Liver (tissue), 9 donors: Measurements from ENCODE around the gene KLK15. TPM values are rescaled to one million over a fixed set of nuclear protein-coding genes. Genes with fewer than 3 reads are reported as not detected.

ENCODE experiments used
- DNase-seq: peaks from one replicate; pipeline ENCODE4 v3.0.0-alpha.2; 2017; ENCODE audit warnings: low spot score
- H3K27ac ChIP-seq, 2 donors: one replicate each; pipeline ENCODE4 v1.7.0; 2013; ENCODE audit warnings: inconsistent platforms in 2 of 2, low read length in 2 of 2, control low read depth in 1 of 2, low read depth in 1 of 2, mild to moderate bottlenecking in 1 of 2
- H3K27me3 ChIP-seq, 4 donors: one replicate each; pipeline versions ENCODE4 v1.6.1 to v1.7.0; 2013; ENCODE audit warnings: low read length in 3 of 4, inconsistent platforms in 1 of 4, mild to moderate bottlenecking in 1 of 4, moderate library complexity in 1 of 4; ENCODE audit not compliant: control insufficient read depth in 4 of 4, insufficient read depth in 4 of 4
- H3K36me3 ChIP-seq, 4 donors: one replicate each; pipeline versions ENCODE4 v1.6.1 to v1.7.0; 2013; ENCODE audit warnings: low read length in 3 of 4, mild to moderate bottlenecking in 3 of 4, low read depth in 1 of 4, moderate library complexity in 1 of 4; ENCODE audit not compliant: control insufficient read depth in 4 of 4, insufficient read depth in 3 of 4
- H3K4me1 ChIP-seq, 4 donors: one replicate each; pipeline versions ENCODE4 v1.6.1 to v1.7.0; 2013; ENCODE audit warnings: low read length in 3 of 4, mild to moderate bottlenecking in 3 of 4, moderate library complexity in 1 of 4; ENCODE audit not compliant: control insufficient read depth in 4 of 4, insufficient read depth in 4 of 4
- H3K4me3 ChIP-seq, 3 donors: one replicate each; pipeline versions ENCODE4 v1.6.1 to v1.7.0; 2013; ENCODE audit warnings: low read length in 3 of 3, control low read depth in 1 of 3, low read depth in 1 of 3, mild to moderate bottlenecking in 1 of 3
- H3K9ac ChIP-seq, 2 donors: one replicate each; pipeline ENCODE4 v1.7.0; 2013; ENCODE audit warnings: low read length in 2 of 2, mild to moderate bottlenecking in 2 of 2, moderate library complexity in 2 of 2, control low read depth in 1 of 2, low read depth in 1 of 2
- H3K9me3 ChIP-seq, 4 donors: one replicate each; pipeline versions ENCODE4 v1.6.1 to v1.7.0; 2013; ENCODE audit warnings: low read length in 3 of 4; ENCODE audit not compliant: control insufficient read depth in 4 of 4
- EGR1 ChIP-seq, 2 donors: IDR thresholded peaks; 2 replicates each; pipeline ENCODE4 v1.6.1; 2016 to 2018; ENCODE audit warnings: antibody characterized with exemption in 2 of 2, low read depth in 2 of 2
- FOXA1 ChIP-seq: IDR thresholded peaks from 2 replicates; pipeline ENCODE4 v1.6.1; 2016; ENCODE audit warnings: antibody characterized with exemption
- FOXA2 ChIP-seq: IDR thresholded peaks from 2 replicates; pipeline ENCODE4 v1.6.1; 2016; ENCODE audit warnings: antibody characterized with exemption
- GABPA ChIP-seq, 2 donors: IDR thresholded peaks in 1 of 2; conservative IDR thresholded peaks in 1 of 2; 2 replicates each; pipeline ENCODE4 v1.6.1; 2016; ENCODE audit warnings: antibody characterized with exemption in 2 of 2, mild to moderate bottlenecking in 1 of 2, moderate library complexity in 1 of 2
- HNF4A ChIP-seq, 2 donors: conservative IDR thresholded peaks; 2 replicates each; pipeline ENCODE4 v1.6.1; 2016; ENCODE audit warnings: antibody characterized with exemption in 2 of 2, mild to moderate bottlenecking in 2 of 2
- HNF4G ChIP-seq: IDR thresholded peaks from 2 replicates; pipeline ENCODE4 v1.6.1; 2016; ENCODE audit warnings: antibody characterized with exemption
- JUND ChIP-seq, 2 donors: IDR thresholded peaks; 2 replicates each; pipeline ENCODE4 v1.6.1; 2016; ENCODE audit warnings: antibody characterized with exemption in 2 of 2
- NR2F2 ChIP-seq: IDR thresholded peaks from 2 replicates; pipeline ENCODE4 v1.6.1; 2016; ENCODE audit warnings: antibody characterized with exemption
- RAD21 ChIP-seq, 2 donors: IDR thresholded peaks; 2 replicates each; pipeline ENCODE4 v1.6.1; 2016; ENCODE audit warnings: antibody characterized with exemption in 2 of 2, mild to moderate bottlenecking in 2 of 2
- REST ChIP-seq: IDR thresholded peaks from 2 replicates; pipeline ENCODE4 v1.6.1; 2016; ENCODE audit warnings: antibody characterized with exemption, mild to moderate bottlenecking
- RXRA ChIP-seq, 2 donors: IDR thresholded peaks; 2 replicates each; pipeline ENCODE4 v1.6.1; 2017 to 2018; ENCODE audit warnings: antibody characterized with exemption in 2 of 2, mild to moderate bottlenecking in 1 of 2
- SP1 ChIP-seq: IDR thresholded peaks from 2 replicates; pipeline ENCODE4 v1.6.1; 2018; ENCODE audit warnings: antibody characterized with exemption, mild to moderate bottlenecking
- TAF1 ChIP-seq: conservative IDR thresholded peaks from 2 replicates; pipeline ENCODE4 v1.6.1; 2016; ENCODE audit warnings: antibody characterized with exemption, mild to moderate bottlenecking
- YY1 ChIP-seq: IDR thresholded peaks from 2 replicates; pipeline ENCODE4 v1.6.1; 2016; ENCODE audit warnings: antibody characterized with exemption, mild to moderate bottlenecking
- ZBTB33 ChIP-seq: IDR thresholded peaks from 2 replicates; pipeline ENCODE4 v1.6.1; 2016; ENCODE audit warnings: antibody characterized with exemption
- WGBS: extraction: QIAGEN DNeasy Blood & Tissue Kit; methylation state at CpG from one replicate; pipeline ENCODE4 v1.1.7; 2013; 5-methylcytosine and 5-hydroxymethylcytosine counted together
- polyA plus RNA-seq, 2 donors: library from polyadenylated mRNA; stranded (reverse) in 1 of 2; unstranded in 1 of 2; fragments of 200-250 nt in 1 of 2; fragments of >200 nt in 1 of 2; fragmentation: Nextera tagmentation in 1 of 2; extraction: Ambion mirVana in 1 of 2; gene quantifications; one replicate each; pipeline versions ENCODE4 v1.2.1 to v1.2.3, GENCODE V29; 2013 to 2015
- total RNA-seq, 2 donors: library from RNA; depleted of rRNA; stranded (reverse); fragments of >200 nt; gene quantifications; one replicate each; pipeline ENCODE4 v1.2.3, GENCODE V29; 2014
- TF ChIP-seq, protein P1 (sequence below): IDR thresholded peaks from 2 replicates; pipeline ENCODE4 v1.6.1; 2016; ENCODE audit warnings: antibody characterized with exemption
- TF ChIP-seq, protein P2 (sequence below): fragments of 150-350 bp; IDR thresholded peaks from 2 replicates; pipeline ENCODE4 v1.5.1; 2017; ENCODE audit warnings: improper control_type of control experiment, low read depth, low read length; ENCODE audit not compliant: missing input control
- TF ChIP-seq, protein P3 (sequence below): IDR thresholded peaks from 2 replicates; pipeline ENCODE4 v1.6.1; 2016; ENCODE audit warnings: antibody characterized with exemption
- donor health status: healthy.
- donor health status: healthy.
- donor health status: healthy.
- donor health status: healthy.
- donor health status: healthy.

Gene KLK15
- total and polyA plus RNA-seq, 4 donors, result not detected

DNA sequence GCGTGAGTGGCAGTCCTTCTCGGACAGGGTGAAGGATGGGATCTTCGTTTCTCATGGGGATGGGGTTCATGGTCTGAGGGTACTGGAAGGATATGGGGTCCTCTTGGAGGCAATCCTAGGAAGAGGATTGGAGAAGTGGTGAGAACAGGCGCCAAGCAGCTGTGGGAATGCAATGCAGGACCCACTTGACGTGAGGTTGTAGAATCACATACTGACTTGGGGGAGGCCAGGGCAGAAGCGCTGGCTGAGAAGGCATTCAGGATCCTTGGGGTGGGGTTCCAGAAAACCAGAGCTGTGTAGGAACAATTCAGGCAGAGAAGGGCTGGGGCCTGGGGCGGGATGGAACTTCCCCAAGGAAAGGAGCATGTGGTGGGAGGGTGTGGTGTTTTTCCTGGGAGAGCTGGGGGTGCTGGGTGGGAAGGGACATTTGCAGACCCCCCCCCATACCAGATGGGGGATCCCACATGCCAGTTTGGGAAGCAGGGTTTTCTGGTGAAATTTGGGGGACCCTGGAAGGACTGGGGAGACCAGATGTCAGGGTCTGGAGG is 10.6 kb downstream of the KLK15 start (continued):
- TF ChIP-seq, protein P1, sequence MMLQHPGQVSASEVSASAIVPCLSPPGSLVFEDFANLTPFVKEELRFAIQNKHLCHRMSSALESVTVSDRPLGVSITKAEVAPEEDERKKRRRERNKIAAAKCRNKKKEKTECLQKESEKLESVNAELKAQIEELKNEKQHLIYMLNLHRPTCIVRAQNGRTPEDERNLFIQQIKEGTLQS, result no peak
- TF ChIP-seq, protein P2, sequence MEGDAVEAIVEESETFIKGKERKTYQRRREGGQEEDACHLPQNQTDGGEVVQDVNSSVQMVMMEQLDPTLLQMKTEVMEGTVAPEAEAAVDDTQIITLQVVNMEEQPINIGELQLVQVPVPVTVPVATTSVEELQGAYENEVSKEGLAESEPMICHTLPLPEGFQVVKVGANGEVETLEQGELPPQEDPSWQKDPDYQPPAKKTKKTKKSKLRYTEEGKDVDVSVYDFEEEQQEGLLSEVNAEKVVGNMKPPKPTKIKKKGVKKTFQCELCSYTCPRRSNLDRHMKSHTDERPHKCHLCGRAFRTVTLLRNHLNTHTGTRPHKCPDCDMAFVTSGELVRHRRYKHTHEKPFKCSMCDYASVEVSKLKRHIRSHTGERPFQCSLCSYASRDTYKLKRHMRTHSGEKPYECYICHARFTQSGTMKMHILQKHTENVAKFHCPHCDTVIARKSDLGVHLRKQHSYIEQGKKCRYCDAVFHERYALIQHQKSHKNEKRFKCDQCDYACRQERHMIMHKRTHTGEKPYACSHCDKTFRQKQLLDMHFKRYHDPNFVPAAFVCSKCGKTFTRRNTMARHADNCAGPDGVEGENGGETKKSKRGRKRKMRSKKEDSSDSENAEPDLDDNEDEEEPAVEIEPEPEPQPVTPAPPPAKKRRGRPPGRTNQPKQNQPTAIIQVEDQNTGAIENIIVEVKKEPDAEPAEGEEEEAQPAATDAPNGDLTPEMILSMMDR, result no peak
- no peak for TF ChIP-seq RXRA (IDR thresholded peaks at IDR 0.05)
- TF ChIP-seq TAF1, result no peak
- no peak for TF ChIP-seq NR2F2

GRCh38 chr19:50821622-50822021 is 11.8 kb downstream of the KLK15 start:
- no peak for DNase-seq
- Histone ChIP-seq H3K9me3 (no peaks in the 10 kb centered on the region), H3K4me1 (no peaks in the 10 kb centered on the region), H3K36me3 (no peaks in the 10 kb centered on the region), H3K9ac (no peak overlapping the region), H3K27me3 (peaks cover 0 to 27% (median 12%) of the 10 kb centered on the region in 4 donors), H3K4me3 (no peak overlapping the region), H3K27ac (no peak overlapping the region)
- TF ChIP-seq REST (no peak), JUND (IDR thresholded peaks at IDR 0.05) (no peak), RAD21 (IDR thresholded peaks at IDR 0.05) (no peak), FOXA1 (no peak), TAF1 (no peak), EGR1 (IDR thresholded peaks at IDR 0.05; ENCODE audit: low read depth in 2 of 2) (no peak), GABPA (IDR thresholded peaks at IDR 0.05 in 1 of 2, conservative IDR thresholded peaks at IDR 0.05 in 1 of 2) (no peak), ZBTB33 (no peak), RXRA (IDR thresholded peaks at IDR 0.05) (no peak), SP1 (no peak), HNF4A (conservative IDR thresholded peaks at IDR 0.05) (no peak), FOXA2 (no peak), HNF4G (no peak), NR2F2 (no peak), YY1 (no peak)
- TF ChIP-seq, protein P2, result no peak
- TF ChIP-seq, protein P3, sequence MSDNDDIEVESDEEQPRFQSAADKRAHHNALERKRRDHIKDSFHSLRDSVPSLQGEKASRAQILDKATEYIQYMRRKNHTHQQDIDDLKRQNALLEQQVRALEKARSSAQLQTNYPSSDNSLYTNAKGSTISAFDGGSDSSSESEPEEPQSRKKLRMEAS, result no peak
- TF ChIP-seq, protein P1, result no peak
- 49% methylated on average over 8 of the region's 8 CpGs for WGBS
